HepG2 (cell line): Measurements from ENCODE around the gene KIF25.

Experiments used
- ATF7-NPFF ChIP-seq: sonication (generic); formaldehyde crosslinking; IDR thresholded peaks from 2 replicates; pipeline ENCODE4 v1.8.1; 2023; ENCODE audit warnings: mild to moderate bottlenecking, low read depth, missing genetic modification reagents, moderate library complexity
- FOXP4 ChIP-seq: sonication (generic); formaldehyde crosslinking; IDR thresholded peaks from 2 replicates; pipeline ENCODE4 v1.4.0; 2020; ENCODE audit warnings: missing genetic modification reagents
- HNRNPL ChIP-seq: fragments of 200-400 bp; formaldehyde crosslinking; IDR thresholded peaks from 2 replicates; pipeline ENCODE4 v1.6.1; 2017; ENCODE audit warnings: mild to moderate bottlenecking, low read depth, low read length
- JUN ChIP-seq: sonication (generic); formaldehyde crosslinking; IDR thresholded peaks from 2 replicates; pipeline ENCODE4 v1.4.0; 2020; ENCODE audit warnings: mild to moderate bottlenecking, missing genetic modification reagents
- MZF1 ChIP-seq: sonication (generic); formaldehyde crosslinking; IDR thresholded peaks from 2 replicates; pipeline ENCODE4 v1.8.1; 2023; ENCODE audit warnings: mild to moderate bottlenecking, missing genetic modification reagents, borderline replicate concordance
- YY1 ChIP-seq: IDR thresholded peaks from 2 replicates; pipeline ENCODE4 v1.6.1; 2011; ENCODE audit warnings: low read length, low read depth, moderate library complexity, mild to moderate bottlenecking; ENCODE audit not compliant: insufficient read depth, insufficient replicate concordance
- ZNF10 ChIP-seq: sonication (generic); formaldehyde crosslinking; IDR thresholded peaks from 2 replicates; pipeline ENCODE4 v1.4.0; 2020; ENCODE audit warnings: mild to moderate bottlenecking, low read depth, missing genetic modification reagents, borderline replicate concordance
- ZSCAN31 ChIP-seq: sonication (generic); formaldehyde crosslinking; IDR thresholded peaks from 2 replicates; pipeline ENCODE4 v1.5.0; 2020; ENCODE audit warnings: low read depth, mild to moderate bottlenecking, missing genetic modification reagents

DNA sequence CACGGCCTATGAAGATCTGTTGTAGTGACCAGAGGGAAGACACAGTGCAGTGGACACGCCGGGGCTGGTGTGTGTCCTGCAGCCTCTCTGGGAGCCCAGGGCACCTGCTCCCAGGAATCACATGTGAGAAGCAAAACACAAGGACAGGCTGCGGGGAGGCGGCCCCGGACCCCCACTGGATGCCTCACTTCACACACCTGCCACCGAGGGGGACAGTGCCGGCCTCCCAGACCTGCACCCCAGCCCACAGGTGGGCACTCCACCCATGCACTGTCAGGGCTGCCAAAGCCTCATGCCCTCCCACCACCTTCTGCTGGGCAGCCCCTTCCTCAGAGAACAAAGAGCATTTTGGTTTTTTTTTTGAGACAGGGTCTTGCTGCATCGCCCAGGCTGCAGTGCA, 54.2 kb downstream of the KIF25 start:
- TF ChIP-seq ATF7-NPFF: no peak
- no peak for TF ChIP-seq MZF1
- TF ChIP-seq JUN (CRISPR knock-in tag): no peak
- no peak for TF ChIP-seq ZSCAN31 (CRISPR knock-in tag)
- no peak for TF ChIP-seq FOXP4 (CRISPR knock-in tag)
- TF ChIP-seq ZNF10 (CRISPR knock-in tag): no peak
- no peak for TF ChIP-seq YY1
- no peak for TF ChIP-seq HNRNPL
